HUES48 (cell line): ENCODE data around the gene HNRNPL.
A peak's percentile ranks its signal among the peaks of the same experiment; 100 is the strongest.
"Not testable (repeated sequence)": the region's sequence is repeated elsewhere in the genome, so short reads cannot be mapped to it uniquely, and the experiment has no call there.

Experiments
- H3K27ac ChIP-seq: one replicate; pipeline ENCODE4 v1.7.0; 2013; ENCODE audit warnings: low read depth, low read length, inconsistent platforms
- H3K27me3 ChIP-seq: 2 replicates; pipeline ENCODE4 v1.6.1; 2013; ENCODE audit warnings: mild to moderate bottlenecking, low read length; ENCODE audit not compliant: control insufficient read depth, insufficient read depth
- H3K36me3 ChIP-seq: 2 replicates; pipeline ENCODE4 v1.6.1; 2013; ENCODE audit warnings: low read length; ENCODE audit not compliant: control insufficient read depth, insufficient read depth
- H3K4me1 ChIP-seq: 2 replicates; pipeline ENCODE4 v1.6.1; 2013; ENCODE audit warnings: mild to moderate bottlenecking, low read length; ENCODE audit not compliant: control insufficient read depth, insufficient read depth
- H3K4me3 ChIP-seq: 2 replicates; pipeline ENCODE4 v1.5.1; 2013; ENCODE audit warnings: mild to moderate bottlenecking, low read depth, low read length
- H3K9ac ChIP-seq: 2 replicates; pipeline ENCODE4 v1.6.1; 2013; ENCODE audit warnings: mild to moderate bottlenecking, low read depth, low read length, moderate library complexity
- H3K9me3 ChIP-seq: 2 replicates; pipeline ENCODE4 v1.6.1; 2013; ENCODE audit warnings: low read length; ENCODE audit not compliant: control insufficient read depth, insufficient read depth

The HNRNPL gene

GRCh38 chr19:38849860-38850435, at the start of gene HNRNPL:
Gene HNRNPL, minus strand, starts transcription at chr19:38849986. Its CDS starts 20 bp downstream, at chr19:38849966.
- Histone ChIP-seq H3K4me3 (peak within 1 kb of the TSS; percentile 100), H3K27ac (peak within 1 kb of the TSS; percentile 100), H3K4me1 (peaks cover 16% of the 10 kb centered on the region), H3K9ac (peak within 1 kb of the TSS; percentile 98), H3K36me3 (peaks cover 40% of the 10 kb centered on the region), H3K9me3 (no peaks in the 10 kb centered on the region), H3K27me3 (no peaks in the 10 kb centered on the region)

GRCh38 chr19:38898788-38899446, 49.1 kb upstream of the HNRNPL start:
- peak overlapping the region; percentile 93 for H3K4me3 ChIP-seq
- no peaks in the 10 kb centered on the region for H3K9me3 ChIP-seq
- H3K27ac ChIP-seq: no peak overlapping the region
- no peaks in the 10 kb centered on the region for H3K36me3 ChIP-seq
- H3K27me3 ChIP-seq: peaks cover 7% of the 10 kb centered on the region; the same call in 1 of the 2 replicates
- no peak overlapping the region for H3K9ac ChIP-seq
- peaks cover 6% of the 10 kb centered on the region; the same call in 1 of the 2 replicates for H3K4me1 ChIP-seq

GRCh38 chr19:38894968-38895367, 45.2 kb upstream of the HNRNPL start:
- H3K9ac ChIP-seq: no peak overlapping the region
- H3K27ac ChIP-seq: no peak overlapping the region
- peaks cover 7% of the 10 kb centered on the region; the same call in 1 of the 2 replicates for H3K27me3 ChIP-seq
- H3K4me1 ChIP-seq: no peaks in the 10 kb centered on the region
- no peaks in the 10 kb centered on the region for H3K9me3 ChIP-seq
- H3K36me3 ChIP-seq: no peaks in the 10 kb centered on the region
- H3K4me3 ChIP-seq: no peak overlapping the region

- H3K27me3 ChIP-seq: 0 out of 2 replicates have a peak, but pooled peaks cover under 1% of the 10 kb centered on the region
- H3K9ac ChIP-seq: no peak overlapping the region
- H3K4me1 ChIP-seq: no peaks in the 10 kb centered on the region
- no peaks in the 10 kb centered on the region for H3K9me3 ChIP-seq
- H3K36me3 ChIP-seq: no peaks in the 10 kb centered on the region
- no peak overlapping the region for H3K27ac ChIP-seq
- H3K4me3 ChIP-seq: no peak overlapping the region
Measured at GRCh38 chr19:38893341-38893771, 43.6 kb upstream of the HNRNPL start.

GRCh38 chr19:38892841-38893240, 43.1 kb upstream of the HNRNPL start:
- no peaks in the 10 kb centered on the region for H3K4me1 ChIP-seq
- no peaks in the 10 kb centered on the region for H3K27me3 ChIP-seq
- H3K9me3 ChIP-seq: no peaks in the 10 kb centered on the region
- H3K27ac ChIP-seq: no peak overlapping the region
- no peaks in the 10 kb centered on the region for H3K36me3 ChIP-seq
- no peak overlapping the region for H3K9ac ChIP-seq
- no peak overlapping the region for H3K4me3 ChIP-seq

- no peak overlapping the region for H3K4me3 ChIP-seq
- H3K9me3 ChIP-seq: no peaks in the 10 kb centered on the region
- no peaks in the 10 kb centered on the region for H3K4me1 ChIP-seq
- H3K27me3 ChIP-seq: no peaks in the 10 kb centered on the region
- no peak overlapping the region for H3K27ac ChIP-seq
- no peak overlapping the region for H3K9ac ChIP-seq
- H3K36me3 ChIP-seq: no peaks in the 10 kb centered on the region
Measured at GRCh38 chr19:38891771-38892170, 42.0 kb upstream of the HNRNPL start.

GRCh38 chr19:38890686-38891085, 40.9 kb upstream of the HNRNPL start:
- Histone ChIP-seq H3K9ac (no peak overlapping the region), H3K4me3 (no peak overlapping the region), H3K36me3 (no peaks in the 10 kb centered on the region), H3K27ac (no peak overlapping the region), H3K4me1 (no peaks in the 10 kb centered on the region), H3K27me3 (no peaks in the 10 kb centered on the region), H3K9me3 (no peaks in the 10 kb centered on the region)

- Histone ChIP-seq H3K36me3 (no peaks in the 10 kb centered on the region), H3K27ac (no peak overlapping the region), H3K4me1 (no peaks in the 10 kb centered on the region), H3K27me3 (no peaks in the 10 kb centered on the region), H3K9me3 (no peaks in the 10 kb centered on the region), H3K4me3 (no peak overlapping the region), H3K9ac (no peak overlapping the region)
Measured at GRCh38 chr19:38889803-38890202, 40.0 kb upstream of the HNRNPL start.

- H3K9me3 ChIP-seq: no peaks in the 10 kb centered on the region
- no peak overlapping the region for H3K27ac ChIP-seq
- H3K4me3 ChIP-seq: no peak overlapping the region
- H3K36me3 ChIP-seq: no peaks in the 10 kb centered on the region
- no peaks in the 10 kb centered on the region for H3K4me1 ChIP-seq
- no peak overlapping the region for H3K9ac ChIP-seq
- no peaks in the 10 kb centered on the region for H3K27me3 ChIP-seq
Measured at GRCh38 chr19:38888876-38889275, 39.1 kb upstream of the HNRNPL start.

- H3K4me3 ChIP-seq, H3K27ac ChIP-seq, H3K4me1 ChIP-seq, H3K36me3 ChIP-seq, H3K27me3 ChIP-seq, H3K9me3 ChIP-seq, H3K9ac ChIP-seq: not testable (repeated sequence)
Measured at GRCh38 chr19:38884691-38885090, 34.9 kb upstream of the HNRNPL start.

- H3K9me3 ChIP-seq: no peaks in the 10 kb centered on the region
- H3K4me1 ChIP-seq: no peaks in the 10 kb centered on the region
- H3K9ac ChIP-seq: no peak overlapping the region
- no peak overlapping the region for H3K27ac ChIP-seq
- H3K36me3 ChIP-seq: no peaks in the 10 kb centered on the region
- no peaks in the 10 kb centered on the region for H3K27me3 ChIP-seq
- H3K4me3 ChIP-seq: no peak overlapping the region
Measured at GRCh38 chr19:38883286-38883685, 33.5 kb upstream of the HNRNPL start.
